ENCODE results near the gene OVCA2. TPM values are rescaled to one million over a fixed set of nuclear protein-coding genes. Genes with fewer than 3 reads are reported as not detected.

The OVCA2 gene
- polyA plus RNA-seq, 1 of the 3 experiments (the other 2 are of a cell fraction) = 59.2 TPM

DNA sequence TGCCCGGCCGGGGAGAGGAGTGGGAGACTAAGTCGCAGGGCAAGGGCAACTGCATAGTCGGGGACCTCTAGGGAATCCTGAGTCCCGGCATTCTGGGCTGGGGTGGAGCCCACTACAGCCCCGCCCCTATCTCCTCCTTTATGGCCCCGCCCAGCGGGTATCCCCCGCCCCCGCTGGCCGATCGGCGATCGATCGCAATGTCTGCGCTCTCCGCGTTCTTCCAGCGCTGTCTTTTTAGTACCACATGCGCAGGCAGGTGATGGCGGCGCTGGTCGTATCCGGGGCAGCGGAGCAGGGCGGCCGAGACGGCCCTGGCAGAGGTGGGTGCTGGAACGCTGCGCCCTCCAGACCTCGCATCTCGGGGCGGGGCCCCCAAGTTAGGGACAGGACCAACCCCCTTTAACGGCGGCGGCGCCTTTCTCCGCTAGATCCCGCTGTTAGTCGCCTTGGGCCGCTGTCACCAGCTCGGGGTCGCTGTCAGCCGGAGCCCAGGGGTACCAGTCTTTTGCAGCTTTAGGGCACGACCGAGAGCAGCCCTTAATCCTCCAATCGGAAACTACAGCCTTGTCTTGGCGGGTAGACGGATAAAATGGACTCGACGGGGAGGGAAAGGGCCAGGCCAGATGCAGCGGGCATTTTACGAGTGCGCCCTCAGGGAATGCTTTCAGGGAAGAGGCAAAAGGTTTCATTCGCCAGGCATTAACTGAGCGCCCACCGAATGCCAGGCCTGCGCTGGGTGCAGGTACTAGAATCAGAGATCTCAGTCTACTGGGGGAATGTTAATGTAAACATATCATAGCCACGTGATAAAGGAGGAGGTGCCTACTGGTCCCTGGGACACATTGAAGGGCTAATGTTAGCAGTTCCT is 11.7 kb upstream of the OVCA2 start, which contains the start of gene DPH1 (continued):
- TF ChIP-seq, protein P1, sequence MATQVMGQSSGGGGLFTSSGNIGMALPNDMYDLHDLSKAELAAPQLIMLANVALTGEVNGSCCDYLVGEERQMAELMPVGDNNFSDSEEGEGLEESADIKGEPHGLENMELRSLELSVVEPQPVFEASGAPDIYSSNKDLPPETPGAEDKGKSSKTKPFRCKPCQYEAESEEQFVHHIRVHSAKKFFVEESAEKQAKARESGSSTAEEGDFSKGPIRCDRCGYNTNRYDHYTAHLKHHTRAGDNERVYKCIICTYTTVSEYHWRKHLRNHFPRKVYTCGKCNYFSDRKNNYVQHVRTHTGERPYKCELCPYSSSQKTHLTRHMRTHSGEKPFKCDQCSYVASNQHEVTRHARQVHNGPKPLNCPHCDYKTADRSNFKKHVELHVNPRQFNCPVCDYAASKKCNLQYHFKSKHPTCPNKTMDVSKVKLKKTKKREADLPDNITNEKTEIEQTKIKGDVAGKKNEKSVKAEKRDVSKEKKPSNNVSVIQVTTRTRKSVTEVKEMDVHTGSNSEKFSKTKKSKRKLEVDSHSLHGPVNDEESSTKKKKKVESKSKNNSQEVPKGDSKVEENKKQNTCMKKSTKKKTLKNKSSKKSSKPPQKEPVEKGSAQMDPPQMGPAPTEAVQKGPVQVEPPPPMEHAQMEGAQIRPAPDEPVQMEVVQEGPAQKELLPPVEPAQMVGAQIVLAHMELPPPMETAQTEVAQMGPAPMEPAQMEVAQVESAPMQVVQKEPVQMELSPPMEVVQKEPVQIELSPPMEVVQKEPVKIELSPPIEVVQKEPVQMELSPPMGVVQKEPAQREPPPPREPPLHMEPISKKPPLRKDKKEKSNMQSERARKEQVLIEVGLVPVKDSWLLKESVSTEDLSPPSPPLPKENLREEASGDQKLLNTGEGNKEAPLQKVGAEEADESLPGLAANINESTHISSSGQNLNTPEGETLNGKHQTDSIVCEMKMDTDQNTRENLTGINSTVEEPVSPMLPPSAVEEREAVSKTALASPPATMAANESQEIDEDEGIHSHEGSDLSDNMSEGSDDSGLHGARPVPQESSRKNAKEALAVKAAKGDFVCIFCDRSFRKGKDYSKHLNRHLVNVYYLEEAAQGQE (IDR thresholded peaks at IDR 0.05; ENCODE audit: low read depth, low read length) = peak; percentile 80
- no peak for TF ChIP-seq NFIC (IDR thresholded peaks at IDR 0.05; ENCODE audit: borderline replicate concordance)
- no peak for TF ChIP-seq RXRA (IDR thresholded peaks at IDR 0.05; ENCODE audit: borderline replicate concordance, low read depth)
- peak; percentile 99 for TF ChIP-seq MAX (IDR thresholded peaks at IDR 0.05; ENCODE audit: low read depth)
- TF ChIP-seq PBX3 (IDR thresholded peaks at IDR 0.05) = no peak
- TF ChIP-seq RFX5 (IDR thresholded peaks at IDR 0.05; ENCODE audit: low read length) = no peak
- peak; percentile 80 for TF ChIP-seq TAF1 (IDR thresholded peaks at IDR 0.05; ENCODE audit: borderline replicate concordance, low read depth, low read length)
- peak; percentile 94 for TF ChIP-seq YY1 (IDR thresholded peaks at IDR 0.05; ENCODE audit: low read depth)
- peak; percentile 99 for TF ChIP-seq MXI1 (IDR thresholded peaks at IDR 0.05; ENCODE audit: low read depth, low read length)
- no peak for TF ChIP-seq JUND (IDR thresholded peaks at IDR 0.05)
- 0 out of 2 replicates have a peak, but pooled peaks have one; percentile 19 for TF ChIP-seq RCOR1 (IDR thresholded peaks at IDR 0.05; ENCODE audit: low read length)
- TF ChIP-seq USF1 (IDR thresholded peaks at IDR 0.05; ENCODE audit: borderline replicate concordance, low read depth) = peak; percentile 86
- TF ChIP-seq FOXJ3 (CRISPR knock-in tag; IDR thresholded peaks at IDR 0.05) = no peak
- peak; percentile 60; the same call in 1 of the 2 replicates for TF ChIP-seq ELF1 (IDR thresholded peaks at IDR 0.05)
- peak; percentile 46; the same call in 1 of the 2 replicates for TF ChIP-seq SMC3 (IDR thresholded peaks at IDR 0.05; ENCODE audit: low read depth, low read length)
- no peak for TF ChIP-seq CTCF (IDR thresholded peaks at IDR 0.05)
- no peak for TF ChIP-seq ZBTB33 (IDR thresholded peaks at IDR 0.05; ENCODE audit: borderline replicate concordance, low read depth)
- TF ChIP-seq GABPA (IDR thresholded peaks at IDR 0.05; ENCODE audit: low read depth) = peak; percentile 47
- TF ChIP-seq EP300 (IDR thresholded peaks at IDR 0.05; ENCODE audit: borderline replicate concordance in 1 of 2, low read depth in 1 of 2, low read length in 1 of 2) = no peak
- TF ChIP-seq EZH2phosphoT487 (IDR thresholded peaks at IDR 0.05; ENCODE audit: borderline replicate concordance, low read depth) = no peak
- no peak for TF ChIP-seq FOXM1 (IDR thresholded peaks at IDR 0.05; ENCODE audit: low read depth)
- no peak for TF ChIP-seq MEF2A (IDR thresholded peaks at IDR 0.05; ENCODE audit: borderline replicate concordance, low read depth)
- TF ChIP-seq SIN3A (IDR thresholded peaks at IDR 0.05; ENCODE audit: borderline replicate concordance, low read depth, low read length) = peak; percentile 100

Measured in SK-N-SH (cell line).